ENCODE measurements around the gene MCRIP1. TPM values are rescaled to one million over a fixed set of nuclear protein-coding genes. Genes with fewer than 3 reads are reported as not detected.
A peak's percentile ranks its signal among the peaks of the same experiment; 100 is the strongest.

Gene MCRIP1
- 11.0 and 15.2 TPM in 2 replicates for total RNA-seq (2013; cell fraction: nucleolus; rRNA removed)
- total RNA-seq (2014; rRNA removed): 33.8 and 39.7 TPM in 2 replicates
- total RNA-seq (2014; rRNA removed; fragmentation: Illumina TruSeq; extraction: Trizol): 12.1 and 15.6 TPM in 2 replicates
- 39.9 and 40.3 TPM in 2 replicates for total RNA-seq (2021)
- 7.6 TPM for polyA plus RNA-seq (2011; ENCODE audit: low read depth)
- 11.6 and 21.9 TPM in 2 replicates for polyA plus RNA-seq (2011; rRNA removed)
- polyA plus RNA-seq (2011; cell fraction: cytosol; rRNA removed): 43.2 and 72.1 TPM in 2 replicates
- 49.4 and 61.7 TPM in 2 replicates for polyA plus RNA-seq (2011; cell fraction: nucleus; rRNA removed)
- polyA plus RNA-seq (2012): 28.3 and 30.2 TPM in 2 replicates
- polyA plus RNA-seq (2014; fragmentation: Illumina TruSeq; extraction: Trizol): 0.81 and 5.7 TPM in 2 replicates
- 1 to 10 TPM in 1 of 2 experiments, under 1 TPM in 1; 0.31 to 3.8 TPM for polyA plus RNA-seq (2014; fragmentation: Nextera tagmentation; extraction: Ambion mirVana)
- 41.8 and 42.7 TPM in 2 replicates for polyA plus RNA-seq (2014; rRNA removed)
- 10 to 100 TPM; 44.1 to 54.4 TPM for polyA plus RNA-seq (2016; fragmentation: Nextera tagmentation; extraction: Ambion mirVana)
- 4.6 and 14.3 TPM in 2 replicates for polyA minus RNA-seq (2011; rRNA and poly(A)+ RNA removed)
- polyA minus RNA-seq (2011; cell fraction: cytosol; rRNA and poly(A)+ RNA removed): 13.2 and 14.6 TPM in 2 replicates
- polyA minus RNA-seq (2011; cell fraction: nucleus; rRNA and poly(A)+ RNA removed): 4.5 and 6.7 TPM in 2 replicates
- Bru-seq, nascent RNA: percentile 52 among the genes with signal in this experiment
- percentile 64 among the genes with signal in this experiment for BruChase-seq, experiment 1, labeled RNA remaining after a 6-hour chase
- BruChase-seq, experiment 2, labeled RNA remaining after a 2-hour chase: percentile 58 among the genes with signal in this experiment
- long read RNA-seq, experiment 1, transcript MCRIP1-201 (5 exons, 1,209 nt): major isoform, 21 of 40 reads
- long read RNA-seq, experiment 1, transcript MCRIP1-203 (6 exons, 925 nt): minor isoform, 7 of 40 reads
- long read RNA-seq, experiment 1, partial matches to known transcripts: 1 of 40 reads
- long read RNA-seq, experiment 1, other reads (novel, unspliced or antisense): 2 of 40 reads
- long read RNA-seq, experiment 2, partial matches to known transcripts: 0 of 5 reads
- long read RNA-seq, experiment 2, other reads (novel, unspliced or antisense): 1 of 5 reads

- intact Hi-C loops (cut with micrococcal nuclease; ENCODE audit: unreplicated experiment): no loop called here
- peaks cover 13% of the 10 kb centered on the region for H3K79me2 ChIP-seq (ENCODE audit: control insufficient read depth, insufficient read depth, low read length)
- no peak for TF ChIP-seq BMI1 (IDR thresholded peaks at IDR 0.05; ENCODE audit: borderline replicate concordance)
- no peak for TF ChIP-seq RELB (IDR thresholded peaks at IDR 0.05; ENCODE audit: low read depth)
- TF ChIP-seq HCFC1 (IDR thresholded peaks at IDR 0.05; ENCODE audit: low read length): peak; percentile 43; the same call in 1 of the 2 replicates
- peak; percentile 98 to 100 for TF ChIP-seq BHLHE40 (IDR thresholded peaks at IDR 0.05; ENCODE audit: borderline replicate concordance in 1 of 2, low read depth in 2 of 2, low read length in 1 of 2)
- peak; percentile 79 for TF ChIP-seq POLR2AphosphoS5 (IDR thresholded peaks at IDR 0.05; ENCODE audit: low read length)
- peak; percentile 61; the same call in 1 of the 2 replicates for TF ChIP-seq POLR2AphosphoS2 (IDR thresholded peaks at IDR 0.05; ENCODE audit: low read depth, low read length)
- TF ChIP-seq IRF5 (IDR thresholded peaks at IDR 0.05; ENCODE audit: borderline replicate concordance): no peak
- TF ChIP-seq IKZF1 (conservative IDR thresholded peaks at IDR 0.05): peak; percentile 35; the same call in 1 of the 2 replicates
- TF ChIP-seq NKRF (conservative IDR thresholded peaks at IDR 0.05): peak; percentile 74
- peak; percentile 86 for TF ChIP-seq TCF3 (IDR thresholded peaks at IDR 0.05; ENCODE audit: borderline replicate concordance, insufficient read depth, low read depth, low read length)
- TF ChIP-seq ZNF384 (IDR thresholded peaks at IDR 0.05; ENCODE audit: borderline replicate concordance, low read depth, low read length): no peak
- 0 out of 2 replicates have a peak, but pooled peaks have one; percentile 8 for TF ChIP-seq NBN (IDR thresholded peaks at IDR 0.05)
- peak; percentile 81 for TF ChIP-seq NRF1 (conservative IDR thresholded peaks at IDR 0.05; ENCODE audit: low read depth, low read length)
Observed at GRCh38 chr17:81833160-81833920, at the start of gene MCRIP1. MCRIP1 (minus strand) TSS chr17:81833291; CDS start chr17:81824506, 8,785 bp downstream.

More at GRCh38 chr17:81833160-81833920, at the start of gene MCRIP1:
- peak within 1 kb of the TSS; percentile 96 for H3K4me3 ChIP-seq
- no peaks in the 10 kb centered on the region for H4K20me1 ChIP-seq (ENCODE audit: control insufficient read depth, insufficient read depth)
- ATAC-seq (peak; percentile 80), DNase-seq (ENCODE audit: low read depth, low spot score) (peak; percentile 72), FAIRE-seq (no peak)
- H2AFZ ChIP-seq (ENCODE audit: control insufficient read depth, low read depth, low read length): peak within 1 kb of the TSS; percentile 64
- ChIA-PET CTCF (interaction anchor here (0.8 to 1.9 kb wide), 5 partner anchors 25 to 150 kb away, joined by 3 to 8 read pairs (median 3); partner anchors contain the start of genes ARL16 and HGS), SMC1A (ENCODE audit: uncharacterized antibody, unreplicated experiment) (interaction anchor here (1.3 to 1.8 kb wide), 2 partner anchors 26 to 98 kb away, joined by 5 to 6 read pairs; no protein-coding TSS in a partner anchor), POLR2A (interaction anchor here (0.6 to 3.0 kb wide), 11 partner anchors 26 to 377 kb away, joined by 3 to 15 read pairs (median 4); partner anchors contain the start of genes CENPX, MRPL12 and P4HB), RAD21 (ENCODE audit: unreplicated experiment) (interaction anchor here (0.7 to 1.4 kb wide), 3 partner anchors 21 to 98 kb away, joined by 3 read pairs; partner anchors contain the start of gene P4HB)
- peak within 1 kb of the TSS; percentile 85 for H3K27ac ChIP-seq (ENCODE audit: control insufficient read depth, insufficient read depth)
- peak within 1 kb of the TSS; percentile 99 for H3K4me2 ChIP-seq (ENCODE audit: control insufficient read depth, insufficient read depth)
- H3K9ac ChIP-seq (ENCODE audit: control insufficient read depth, insufficient read depth, low read length): peak within 1 kb of the TSS; percentile 86
- peaks cover 16% of the 10 kb centered on the region for H3K4me1 ChIP-seq (ENCODE audit: control insufficient read depth, insufficient read depth, low read length)
- TSS peak; percentile 96 for BruUV-seq (replicated peaks)
- no peaks in the 10 kb centered on the region for H3K27me3 ChIP-seq (replicated peaks in 1 of 2; ENCODE audit: control insufficient read depth in 2 of 2, insufficient read depth in 2 of 2, low read length in 1 of 2)
- 3% methylated on average over 44 of the region's 76 CpGs for WGBS (ENCODE audit: insufficient coverage, insufficient replicate concordance, low lambda C conversion rate, missing lambda C conversion rate)
- H3K9me3 ChIP-seq (replicated peaks; ENCODE audit: control insufficient read depth, insufficient read depth, low read length): no peaks in the 10 kb centered on the region
- no peaks in the 10 kb centered on the region for H3K36me3 ChIP-seq (ENCODE audit: control insufficient read depth in 2 of 2, insufficient read depth in 2 of 2, low read length in 1 of 2)
- in situ Hi-C loops (cut with MboI): no loop called here
